ENCODE data around the gene DOK5. TPM values are rescaled to one million over a fixed set of nuclear protein-coding genes. Genes with fewer than 3 reads are reported as not detected.
"Not testable (repeated sequence)": the region's sequence is repeated elsewhere in the genome, so short reads cannot be mapped to it uniquely, and the experiment has no call there.

The DOK5 gene
- total RNA-seq, 4 donors from 2014 or later, result 1.4 to 9.8 TPM; not detected in 2

DNA sequence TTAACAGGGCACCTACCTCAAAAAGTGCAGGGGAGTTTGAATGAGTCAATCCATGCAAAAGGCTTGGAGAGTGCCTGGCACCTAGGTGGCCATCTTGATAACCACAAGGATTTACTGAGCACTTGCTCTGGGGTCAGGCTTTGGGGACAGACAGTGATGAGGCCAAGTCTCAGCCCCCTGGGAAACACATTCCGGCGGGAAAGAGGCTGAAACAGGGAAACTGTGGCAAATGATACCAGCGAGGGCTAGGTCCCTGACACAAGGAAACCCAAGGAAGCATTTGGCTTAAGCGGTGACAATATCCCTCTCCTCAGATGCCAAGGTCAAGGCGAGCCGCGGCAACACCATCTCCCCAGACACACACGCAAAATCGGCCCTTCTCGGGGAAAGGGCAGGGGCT is 527 bp upstream of the DOK5 start:
- intact Hi-C loops (cut with DNase I; ENCODE audit: low total_unique reads), result no loop called here
- Histone ChIP-seq H3K27ac (peak overlapping the region; percentile 29 to 52), H3K36me3 (no peaks in the 10 kb centered on the region), H3K9me3 (no peaks in the 10 kb centered on the region), H3K4me3 (peak overlapping the region; percentile 44 to 47), H3K27me3 (no peaks in the 10 kb centered on the region), H3K4me1 (no peaks in the 10 kb centered on the region)
- no peak for DNase-seq
- TF ChIP-seq, protein P1, sequence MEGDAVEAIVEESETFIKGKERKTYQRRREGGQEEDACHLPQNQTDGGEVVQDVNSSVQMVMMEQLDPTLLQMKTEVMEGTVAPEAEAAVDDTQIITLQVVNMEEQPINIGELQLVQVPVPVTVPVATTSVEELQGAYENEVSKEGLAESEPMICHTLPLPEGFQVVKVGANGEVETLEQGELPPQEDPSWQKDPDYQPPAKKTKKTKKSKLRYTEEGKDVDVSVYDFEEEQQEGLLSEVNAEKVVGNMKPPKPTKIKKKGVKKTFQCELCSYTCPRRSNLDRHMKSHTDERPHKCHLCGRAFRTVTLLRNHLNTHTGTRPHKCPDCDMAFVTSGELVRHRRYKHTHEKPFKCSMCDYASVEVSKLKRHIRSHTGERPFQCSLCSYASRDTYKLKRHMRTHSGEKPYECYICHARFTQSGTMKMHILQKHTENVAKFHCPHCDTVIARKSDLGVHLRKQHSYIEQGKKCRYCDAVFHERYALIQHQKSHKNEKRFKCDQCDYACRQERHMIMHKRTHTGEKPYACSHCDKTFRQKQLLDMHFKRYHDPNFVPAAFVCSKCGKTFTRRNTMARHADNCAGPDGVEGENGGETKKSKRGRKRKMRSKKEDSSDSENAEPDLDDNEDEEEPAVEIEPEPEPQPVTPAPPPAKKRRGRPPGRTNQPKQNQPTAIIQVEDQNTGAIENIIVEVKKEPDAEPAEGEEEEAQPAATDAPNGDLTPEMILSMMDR (IDR thresholded peaks at IDR 0.05), result no peak
- TF ChIP-seq POLR2A (IDR thresholded peaks at IDR 0.05), result no peak

DNA sequence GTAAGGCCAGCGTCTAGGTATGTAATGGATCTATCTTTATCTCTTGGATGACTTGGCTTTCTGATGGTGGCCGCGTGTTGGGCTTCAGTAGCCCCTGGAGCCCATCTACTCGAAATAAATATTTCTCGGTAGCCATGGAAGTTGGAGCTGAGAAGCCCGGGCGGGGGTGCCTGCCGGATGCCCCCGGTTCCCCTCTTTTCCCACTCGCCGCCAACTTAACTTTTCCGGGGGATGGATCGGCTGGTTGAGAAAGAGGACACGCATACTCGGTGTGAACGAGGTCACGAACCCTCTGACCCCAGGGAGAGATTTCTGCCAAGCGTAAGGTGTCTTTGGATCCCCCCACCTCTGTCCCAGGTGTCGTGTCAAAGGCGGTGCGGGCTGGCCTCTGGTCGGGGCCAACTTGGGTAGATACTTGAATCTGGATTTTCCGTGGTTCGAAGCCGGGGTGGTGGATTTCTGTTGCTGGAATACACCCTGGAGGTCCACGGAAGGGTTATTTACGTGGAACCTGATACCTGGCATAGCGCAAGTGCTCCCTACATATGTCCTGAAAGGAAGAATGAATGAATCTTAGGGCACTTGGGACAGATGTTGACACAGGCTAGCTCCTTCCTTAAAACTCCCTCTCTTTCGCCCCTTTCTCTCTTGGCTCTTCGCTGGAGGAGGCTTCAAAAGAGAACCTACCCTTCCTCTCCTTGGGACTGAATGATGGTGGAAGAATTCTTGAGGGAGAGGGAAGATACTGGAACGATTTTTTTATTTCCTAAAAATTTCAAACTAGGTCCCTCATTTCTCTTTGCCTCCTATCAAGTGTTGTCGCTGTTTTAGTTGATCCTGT is 996 bp downstream of the DOK5 start:
- Histone ChIP-seq H3K4me1 (no peaks in the 10 kb centered on the region), H3K36me3 (no peaks in the 10 kb centered on the region), H3K27me3 (no peaks in the 10 kb centered on the region), H3K4me3 (peak overlapping the region; percentile 44 to 47), H3K27ac (peak overlapping the region in 1 of 2 donors; percentile 29), H3K9me3 (no peaks in the 10 kb centered on the region)
- TF ChIP-seq POLR2A (IDR thresholded peaks at IDR 0.05), result no peak
- TF ChIP-seq, protein P1 (IDR thresholded peaks at IDR 0.05), result no peak
- no peak for DNase-seq
- intact Hi-C loops (cut with DNase I; ENCODE audit: low total_unique reads), result no loop called here

DNA sequence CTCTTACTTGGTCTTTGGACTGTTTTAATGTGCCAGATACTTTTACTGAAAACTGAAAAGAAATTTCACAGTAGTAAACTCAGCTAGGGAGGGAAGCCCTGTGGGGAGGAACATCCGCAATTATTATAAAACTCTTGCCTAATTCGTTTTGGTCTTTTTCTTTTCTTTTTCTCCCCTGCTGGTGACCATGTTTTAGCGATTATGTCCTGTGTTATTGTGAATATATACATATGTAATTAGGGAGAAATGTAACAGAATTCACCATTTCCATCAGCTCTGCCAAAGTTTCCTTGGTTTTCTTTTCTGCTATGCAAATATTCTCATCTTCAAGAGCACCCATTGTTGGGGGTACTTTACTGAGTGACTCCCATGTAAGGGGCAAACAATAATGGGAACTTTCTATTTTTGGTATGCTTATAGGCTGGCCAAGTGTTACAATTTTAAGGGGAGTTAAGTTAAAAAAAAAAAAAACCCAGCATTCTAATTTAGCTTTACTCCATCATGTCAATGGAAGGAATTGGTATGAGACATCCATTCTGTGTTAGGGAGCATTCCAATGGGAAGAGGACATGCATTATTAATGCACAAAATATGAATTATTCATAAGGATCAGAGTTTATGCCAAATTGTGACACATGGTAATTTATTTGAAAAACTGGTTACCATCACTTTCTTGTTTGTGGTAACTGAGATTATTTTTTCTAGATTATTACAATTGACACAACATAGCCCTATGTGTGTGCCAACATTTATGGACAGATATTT is 2.0 kb downstream of the DOK5 start:
- H3K27me3 ChIP-seq, result no peaks in the 10 kb centered on the region
- no peak for DNase-seq
- no peak overlapping the region for H3K27ac ChIP-seq
- no peaks in the 10 kb centered on the region for H3K4me1 ChIP-seq
- H3K4me3 ChIP-seq, result no peak overlapping the region
- intact Hi-C loops (cut with DNase I; ENCODE audit: low total_unique reads), result no loop called here
- no peaks in the 10 kb centered on the region for H3K36me3 ChIP-seq
- TF ChIP-seq POLR2A (IDR thresholded peaks at IDR 0.05), result no peak
- TF ChIP-seq, protein P1 (IDR thresholded peaks at IDR 0.05), result no peak
- H3K9me3 ChIP-seq, result no peaks in the 10 kb centered on the region

DNA sequence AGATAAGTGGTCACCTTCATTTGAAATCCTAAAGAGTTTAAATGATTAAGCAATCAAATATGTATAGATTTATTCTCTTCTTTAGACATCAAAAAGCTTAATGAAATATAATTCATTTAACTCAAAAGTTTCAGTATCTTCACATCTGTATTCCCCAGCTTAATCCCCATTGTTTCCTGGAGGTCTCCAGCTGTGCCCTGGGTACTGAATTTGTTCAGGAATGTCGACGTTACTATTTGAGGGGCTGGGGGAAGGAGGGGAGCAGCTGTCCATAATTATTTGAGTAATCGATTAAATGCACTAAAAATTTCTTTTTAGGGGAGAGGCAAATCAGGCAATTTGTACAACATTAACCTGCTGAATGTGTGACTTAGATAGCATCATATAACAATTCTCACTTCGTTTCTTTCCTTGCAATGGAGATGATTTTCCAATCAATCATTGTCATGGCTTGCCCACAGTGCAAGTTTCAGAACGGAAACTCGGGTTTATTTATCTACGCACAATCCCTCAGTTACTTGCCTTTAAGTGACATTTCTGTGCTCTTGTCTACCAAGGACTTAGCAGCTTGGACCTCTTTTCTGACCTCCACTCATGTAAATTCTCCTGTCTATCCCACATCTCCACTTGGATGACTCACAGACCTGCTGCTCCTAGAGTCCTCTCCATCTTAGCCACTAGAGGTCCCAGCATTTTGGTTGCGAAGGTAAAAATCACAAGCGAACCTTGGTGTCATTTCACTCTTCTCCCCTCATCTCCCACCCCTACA is 3.9 kb downstream of the DOK5 start:
- H3K4me3 ChIP-seq, result no peak overlapping the region
- H3K9me3 ChIP-seq, result no peaks in the 10 kb centered on the region
- intact Hi-C loops (cut with DNase I; ENCODE audit: low total_unique reads), result no loop called here
- H3K4me1 ChIP-seq, result no peaks in the 10 kb centered on the region
- TF ChIP-seq POLR2A (IDR thresholded peaks at IDR 0.05), result no peak
- TF ChIP-seq, protein P1 (IDR thresholded peaks at IDR 0.05), result no peak
- no peaks in the 10 kb centered on the region for H3K36me3 ChIP-seq
- no peak for DNase-seq
- H3K27me3 ChIP-seq, result no peaks in the 10 kb centered on the region
- H3K27ac ChIP-seq, result no peak overlapping the region

DNA sequence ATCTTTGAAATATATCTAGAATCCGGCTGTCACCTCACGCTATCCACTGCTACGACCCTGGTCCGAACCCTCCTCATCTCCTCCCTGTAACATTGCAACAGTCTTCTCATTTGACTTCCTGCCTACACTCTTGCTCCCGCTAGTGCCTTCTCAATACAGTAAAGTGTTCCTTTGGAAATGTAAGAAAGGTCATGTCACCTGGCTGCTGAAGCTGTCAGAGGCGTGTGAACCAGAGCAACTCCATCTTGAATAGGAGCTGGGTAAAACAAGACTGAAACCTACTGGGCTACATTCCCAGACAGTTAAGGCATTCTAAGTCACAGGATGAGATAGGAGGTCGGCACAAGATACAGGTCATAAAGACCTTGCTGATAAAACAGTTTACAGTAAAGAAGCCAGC is 4.5 kb downstream of the DOK5 start:
- H3K9me3 ChIP-seq; intact Hi-C loops (cut with DNase I; ENCODE audit: low total_unique reads); H3K4me3 ChIP-seq; DNase-seq; H3K36me3 ChIP-seq; H3K27ac ChIP-seq; H3K27me3 ChIP-seq; H3K4me1 ChIP-seq: not testable (repeated sequence)

Measured in uterus (tissue), 4 donors.